ENCODE data around the gene SEC16A. TPM values are rescaled to one million over a fixed set of nuclear protein-coding genes. Genes with fewer than 3 reads are reported as not detected.

The SEC16A gene
- total and polyA plus RNA-seq, 3 experiments from 2014 or later, result 42.9 to 78.0 (median 75.5) TPM

DNA sequence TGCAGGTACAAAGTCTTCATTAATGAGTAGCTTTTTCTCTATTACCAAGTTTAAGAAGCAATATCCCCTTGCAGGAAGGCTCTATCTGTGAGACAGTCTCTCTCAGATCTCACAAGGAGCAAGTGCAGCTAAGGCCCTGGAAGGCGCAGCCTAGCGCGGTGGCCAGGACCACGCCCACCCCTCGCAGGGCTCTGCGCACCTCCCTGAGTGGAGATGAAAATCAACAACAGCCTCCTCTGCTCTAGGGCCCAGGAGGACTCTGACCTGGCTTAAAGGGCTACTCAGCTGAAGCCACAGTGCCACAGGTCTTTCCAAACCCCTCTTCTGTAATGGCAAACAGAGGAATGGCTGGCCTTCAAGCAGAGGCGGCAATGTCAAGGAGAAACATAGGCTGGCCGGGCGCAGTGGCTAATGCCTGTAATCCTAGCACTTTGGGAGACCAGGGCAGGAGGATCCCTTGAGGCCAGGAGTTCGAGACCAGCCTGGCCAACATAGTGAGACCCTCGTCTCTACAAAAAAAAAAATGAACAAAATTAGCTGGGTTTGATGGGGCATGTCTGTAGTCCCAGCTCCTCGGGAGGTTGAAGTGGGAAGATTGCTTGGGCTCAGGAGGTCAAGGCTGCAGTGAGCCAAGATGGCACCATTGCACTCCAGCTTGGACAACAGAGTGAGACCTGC, 11.9 kb downstream of the SEC16A start:
- H3K9me3 Mint-ChIP-seq, result no peaks in the 10 kb centered on the region
- POLR2A ChIA-PET, result interaction anchor here (0.6 kb wide), 1 partner anchor 70 kb away, joined by 3 read pairs; no protein-coding TSS in a partner anchor

DNA sequence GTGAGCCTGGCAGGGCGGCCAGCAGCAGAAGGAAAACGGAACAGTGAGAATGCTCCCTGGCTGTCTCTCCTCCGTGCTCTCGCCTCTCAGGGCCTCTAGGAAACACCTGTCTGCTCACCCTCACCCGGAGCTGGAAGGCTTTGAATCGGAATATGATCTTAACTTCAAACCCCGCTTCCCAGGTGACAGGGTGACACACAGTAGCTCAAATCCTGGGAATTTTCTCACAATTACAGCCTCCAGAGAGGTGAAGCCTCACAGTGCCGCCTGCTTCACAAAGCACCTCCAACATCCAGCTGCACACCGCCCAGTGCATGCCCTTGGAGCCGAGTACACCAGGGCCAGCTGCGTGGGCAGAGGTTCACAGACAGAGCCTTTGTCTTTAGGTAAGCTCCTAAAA, 12.5 kb downstream of the SEC16A start:
- H3K27me3 ChIP-seq (ENCODE audit: insufficient read depth, low read length, poor library complexity, severe bottlenecking), result no peaks in the 10 kb centered on the region
- H3K27me3 Mint-ChIP-seq, result no peaks in the 10 kb centered on the region
- H3K4me1 Mint-ChIP-seq, result peaks cover 0 to 10% (median 2%) of the 10 kb centered on the region in 3 donors
- ChIA-PET POLR2A (no interaction called here), CTCF (interaction anchor here (0.7 to 1.5 kb wide), 2 partner anchors 13 to 30 kb away, joined by 3 to 4 read pairs; no protein-coding TSS in a partner anchor)
- peak overlapping the region in 2 of 8 donors; percentile 72 to 79 for H3K27ac Mint-ChIP-seq
- no peak for DNase-seq
- no peak overlapping the region for H3K4me3 Mint-ChIP-seq
- no peaks in the 10 kb centered on the region for H3K4me1 ChIP-seq (ENCODE audit: insufficient read depth, low read length)
- H3K9me3 Mint-ChIP-seq, result no peaks in the 10 kb centered on the region
- H3K27ac ChIP-seq (ENCODE audit: low read depth, low read length), result no peak overlapping the region
- H3K9me3 ChIP-seq (ENCODE audit: low read length), result no peaks in the 10 kb centered on the region
- H3K36me3 Mint-ChIP-seq, result peaks cover 0 to 94% (median 5%) of the 10 kb centered on the region in 3 donors
- H3K4me3 ChIP-seq (ENCODE audit: low read length), result no peak overlapping the region
- H3K36me3 ChIP-seq (ENCODE audit: insufficient read depth, low read length), result peaks cover 92% of the 10 kb centered on the region

More for the DNA sequence above, 11.9 kb downstream of the SEC16A start:
- Histone ChIP-seq H3K27me3 (ENCODE audit: insufficient read depth, low read length, poor library complexity, severe bottlenecking) (no peaks in the 10 kb centered on the region), H3K4me1 (ENCODE audit: insufficient read depth, low read length) (no peaks in the 10 kb centered on the region), H3K36me3 (ENCODE audit: insufficient read depth, low read length) (peaks cover 92% of the 10 kb centered on the region), H3K9me3 (ENCODE audit: low read length) (no peaks in the 10 kb centered on the region), H3K27ac (ENCODE audit: low read depth, low read length) (no peak overlapping the region), H3K4me3 (ENCODE audit: low read length) (no peak overlapping the region)
- H3K36me3 Mint-ChIP-seq, result peaks cover 3 to 94% (median 8%) of the 10 kb centered on the region in 3 donors
- no peak overlapping the region for H3K4me3 Mint-ChIP-seq
- H3K27ac Mint-ChIP-seq, result no peak overlapping the region
- CTCF ChIA-PET, result interaction anchor here (0.7 to 1.5 kb wide), 3 partner anchors 10 to 31 kb away, joined by 3 to 4 read pairs (median 3); no protein-coding TSS in a partner anchor
- no peaks in the 10 kb centered on the region for H3K27me3 Mint-ChIP-seq
- no peak for DNase-seq
- peaks cover 0 to 10% (median 2%) of the 10 kb centered on the region in 3 donors for H3K4me1 Mint-ChIP-seq

DNA sequence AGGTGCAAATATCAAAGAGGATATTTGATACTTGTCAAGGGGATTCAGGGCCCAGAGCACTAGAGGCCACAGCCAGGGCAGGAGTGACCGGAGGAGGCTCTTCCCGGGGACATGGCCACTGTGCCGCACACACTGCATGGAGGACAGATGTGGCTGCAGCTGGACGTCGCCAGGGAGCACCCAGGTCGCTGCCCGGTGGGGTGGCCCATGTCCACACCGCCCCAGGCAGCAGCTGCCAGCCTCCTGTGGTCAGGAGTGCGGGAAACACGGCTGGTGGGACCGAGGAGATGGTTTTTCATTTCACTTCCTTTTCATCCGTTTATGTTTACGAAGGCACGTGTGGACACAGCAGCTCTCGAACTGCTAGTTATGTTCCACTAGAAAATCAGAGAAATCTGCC, 15.1 kb downstream of the SEC16A start:
- H3K36me3 ChIP-seq (ENCODE audit: insufficient read depth, low read length), result peaks cover 91% of the 10 kb centered on the region
- ChIA-PET CTCF (no interaction called here), POLR2A (no interaction called here)
- H3K4me3 ChIP-seq (ENCODE audit: low read length), result no peak overlapping the region
- H3K27ac ChIP-seq (ENCODE audit: low read depth, low read length), result no peak overlapping the region
- H3K36me3 Mint-ChIP-seq, result peaks cover 0 to 95% (median 7%) of the 10 kb centered on the region in 3 donors
- DNase-seq, result no peak
- no peaks in the 10 kb centered on the region for H3K4me1 ChIP-seq (ENCODE audit: insufficient read depth, low read length)
- peaks cover 0 to 4% (median 0%) of the 10 kb centered on the region in 3 donors for H3K4me1 Mint-ChIP-seq
- no peak overlapping the region for H3K27ac Mint-ChIP-seq
- H3K9me3 ChIP-seq (ENCODE audit: low read length), result no peaks in the 10 kb centered on the region
- H3K27me3 Mint-ChIP-seq, result no peaks in the 10 kb centered on the region
- H3K4me3 Mint-ChIP-seq, result no peak overlapping the region
- H3K27me3 ChIP-seq (ENCODE audit: insufficient read depth, low read length, poor library complexity, severe bottlenecking), result no peaks in the 10 kb centered on the region
- H3K9me3 Mint-ChIP-seq, result no peaks in the 10 kb centered on the region

DNA sequence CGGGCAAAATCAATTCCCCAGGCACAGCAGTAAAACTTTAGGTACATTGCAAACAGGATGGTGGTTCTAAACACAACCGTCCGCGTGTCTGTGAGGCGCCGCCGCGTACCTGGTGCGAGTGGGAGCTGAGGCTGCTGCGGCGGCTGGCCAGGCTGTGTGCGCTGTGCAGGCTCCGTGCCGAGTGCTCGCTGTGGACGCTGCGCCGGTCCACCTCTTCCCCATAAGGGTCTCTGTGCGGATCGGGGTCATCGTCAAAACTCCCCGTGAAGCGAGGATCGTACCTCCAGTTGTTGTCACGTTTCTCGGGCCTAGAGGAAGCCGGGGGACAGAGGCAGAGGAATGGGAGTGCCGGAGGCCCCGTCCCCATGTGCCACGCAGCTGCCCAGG, 16.7 kb downstream of the SEC16A start:
- POLR2A ChIA-PET, result no interaction called here

DNA sequence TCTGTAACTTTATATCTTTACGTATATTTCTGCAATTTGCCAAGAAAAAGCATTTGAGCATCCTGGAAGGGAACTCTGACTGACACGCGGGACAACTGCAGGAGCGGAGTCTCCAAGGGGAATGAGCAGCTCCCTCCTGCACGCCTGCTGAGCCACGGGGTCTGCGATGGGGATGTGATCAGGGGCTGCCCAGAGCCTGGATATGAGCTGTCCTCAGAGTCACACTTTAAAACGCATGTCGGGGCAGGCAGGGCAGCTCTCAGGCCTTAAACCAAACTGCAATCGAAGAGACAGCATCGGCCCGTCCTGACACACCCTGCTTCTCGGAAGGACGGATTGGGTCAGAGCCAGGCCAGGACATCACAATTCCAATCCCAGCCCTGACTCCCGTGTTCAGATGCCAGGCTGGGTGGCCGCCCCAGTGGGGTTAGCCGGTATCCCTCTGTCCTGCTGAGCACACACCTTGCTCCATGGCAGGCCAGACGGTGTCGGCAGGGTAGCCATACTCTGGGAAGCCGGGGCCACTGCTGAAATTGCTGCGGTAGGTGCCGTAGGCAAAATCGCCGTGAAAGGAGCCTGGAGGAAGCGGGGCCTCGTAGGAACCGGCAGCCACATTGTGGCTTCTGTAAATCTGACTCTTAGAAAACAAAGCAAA, 17.2 kb downstream of the SEC16A start:
- Mint-ChIP-seq H3K27me3 (no peaks in the 10 kb centered on the region), H3K4me3 (no peak overlapping the region), H3K27ac (peak overlapping the region in 1 of 8 donors; percentile 79), H3K4me1 (peaks cover 0 to 4% (median 0%) of the 10 kb centered on the region in 3 donors), H3K36me3 (peaks cover 0 to 94% (median 12%) of the 10 kb centered on the region in 3 donors), H3K9me3 (no peaks in the 10 kb centered on the region)
- H3K4me3 ChIP-seq (ENCODE audit: low read length), result no peak overlapping the region
- H3K36me3 ChIP-seq (ENCODE audit: insufficient read depth, low read length), result peaks cover 86% of the 10 kb centered on the region
- CTCF ChIA-PET, result interaction anchor here (1.2 kb wide), 1 partner anchor 102 kb away, joined by 3 read pairs; the partner anchor contains the start of gene DNLZ
- H3K9me3 ChIP-seq (ENCODE audit: low read length), result no peaks in the 10 kb centered on the region
- DNase-seq, result no peak
- H3K4me1 ChIP-seq (ENCODE audit: insufficient read depth, low read length), result no peaks in the 10 kb centered on the region
- no peak overlapping the region for H3K27ac ChIP-seq (ENCODE audit: low read depth, low read length)
- POLR2A ChIA-PET, result no interaction called here
- H3K27me3 ChIP-seq (ENCODE audit: insufficient read depth, low read length, poor library complexity, severe bottlenecking), result no peaks in the 10 kb centered on the region

More for the DNA sequence above, 16.7 kb downstream of the SEC16A start:
- DNase-seq, result no peak
- Histone ChIP-seq H3K9me3 (ENCODE audit: low read length) (no peaks in the 10 kb centered on the region), H3K27ac (ENCODE audit: low read depth, low read length) (no peak overlapping the region), H3K4me3 (ENCODE audit: low read length) (no peak overlapping the region), H3K36me3 (ENCODE audit: insufficient read depth, low read length) (peaks cover 84% of the 10 kb centered on the region), H3K27me3 (ENCODE audit: insufficient read depth, low read length, poor library complexity, severe bottlenecking) (no peaks in the 10 kb centered on the region), H3K4me1 (ENCODE audit: insufficient read depth, low read length) (no peaks in the 10 kb centered on the region)
- Mint-ChIP-seq H3K4me3 (no peak overlapping the region), H3K27ac (no peak overlapping the region), H3K4me1 (peaks cover 0 to 4% (median 0%) of the 10 kb centered on the region in 3 donors), H3K27me3 (no peaks in the 10 kb centered on the region), H3K36me3 (peaks cover 0 to 94% (median 12%) of the 10 kb centered on the region in 3 donors), H3K9me3 (no peaks in the 10 kb centered on the region)
- CTCF ChIA-PET, result interaction anchor here (1.2 kb wide), 1 partner anchor 102 kb away, joined by 3 read pairs; the partner anchor contains the start of gene DNLZ

DNA sequence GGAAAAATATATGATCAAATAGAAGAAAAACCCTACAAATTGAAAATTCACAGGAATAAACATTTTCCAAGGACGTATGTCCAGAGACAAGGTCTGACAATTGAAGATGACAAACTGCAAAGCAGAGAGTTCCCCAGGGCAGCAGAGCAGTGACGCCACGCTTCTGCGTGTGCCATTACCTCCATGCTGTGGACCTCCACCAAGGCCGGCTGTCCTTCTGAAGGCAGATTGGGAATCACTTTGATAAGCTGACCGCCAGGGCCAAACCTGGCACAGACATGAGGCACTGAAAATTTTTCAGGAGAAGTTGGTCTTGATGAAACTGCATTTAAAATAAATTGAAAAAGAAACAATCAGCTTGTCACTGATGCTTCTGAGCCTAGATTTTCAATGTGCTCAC, 18.6 kb downstream of the SEC16A start:
- peaks cover 80% of the 10 kb centered on the region for H3K36me3 ChIP-seq (ENCODE audit: insufficient read depth, low read length)
- no peaks in the 10 kb centered on the region for H3K27me3 Mint-ChIP-seq

DNA sequence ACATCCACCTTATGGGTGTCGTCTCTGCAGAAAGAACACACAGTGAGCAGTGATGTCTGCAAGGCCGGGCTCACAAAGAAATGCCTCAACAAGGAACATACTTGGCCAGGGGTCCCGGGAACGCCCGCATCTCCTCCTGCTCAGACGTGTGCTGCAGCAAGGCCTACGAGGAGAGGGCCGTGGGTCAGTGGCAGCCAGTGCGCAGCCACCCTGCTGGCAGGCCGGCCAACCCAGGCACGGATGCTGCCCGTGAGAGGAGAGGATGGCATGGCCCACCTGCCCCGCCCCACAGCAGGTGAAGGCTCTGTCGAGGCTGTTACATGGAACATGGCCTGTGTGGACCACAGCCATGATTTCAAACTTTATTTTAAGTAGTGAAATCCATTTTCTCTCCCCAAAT, 19.3 kb downstream of the SEC16A start:
- no peak overlapping the region for H3K4me3 Mint-ChIP-seq
- no peaks in the 10 kb centered on the region for H3K9me3 Mint-ChIP-seq
- DNase-seq, result no peak
- no peak overlapping the region for H3K27ac ChIP-seq (ENCODE audit: low read depth, low read length)
- no peaks in the 10 kb centered on the region for H3K27me3 Mint-ChIP-seq
- no peaks in the 10 kb centered on the region for H3K9me3 ChIP-seq (ENCODE audit: low read length)
- H3K4me1 Mint-ChIP-seq, result no peaks in the 10 kb centered on the region
- POLR2A ChIA-PET, result interaction anchor here (0.6 kb wide), 1 partner anchor 37 kb away, joined by 3 read pairs; no protein-coding TSS in a partner anchor
- peaks cover 4 to 89% (median 16%) of the 10 kb centered on the region in 3 donors for H3K36me3 Mint-ChIP-seq
- no peaks in the 10 kb centered on the region for H3K4me1 ChIP-seq (ENCODE audit: insufficient read depth, low read length)
- peaks cover 79% of the 10 kb centered on the region for H3K36me3 ChIP-seq (ENCODE audit: insufficient read depth, low read length)
- H3K27ac Mint-ChIP-seq, result no peak overlapping the region
- H3K27me3 ChIP-seq (ENCODE audit: insufficient read depth, low read length, poor library complexity, severe bottlenecking), result no peaks in the 10 kb centered on the region
- no peak overlapping the region for H3K4me3 ChIP-seq (ENCODE audit: low read length)
- CTCF ChIA-PET, result no interaction called here

More for the DNA sequence above, 18.6 kb downstream of the SEC16A start:
- H3K27ac ChIP-seq (ENCODE audit: low read depth, low read length), result no peak overlapping the region
- no peaks in the 10 kb centered on the region for H3K9me3 Mint-ChIP-seq
- DNase-seq, result no peak
- peak overlapping the region in 1 of 8 donors; percentile 37 for H3K27ac Mint-ChIP-seq
- H3K4me3 ChIP-seq (ENCODE audit: low read length), result no peak overlapping the region
- H3K4me1 Mint-ChIP-seq, result no peaks in the 10 kb centered on the region
- no peaks in the 10 kb centered on the region for H3K4me1 ChIP-seq (ENCODE audit: insufficient read depth, low read length)
- H3K9me3 ChIP-seq (ENCODE audit: low read length), result no peaks in the 10 kb centered on the region
- H3K4me3 Mint-ChIP-seq, result no peak overlapping the region
- ChIA-PET CTCF (interaction anchor here (1.0 kb wide), 1 partner anchor 63 kb away, joined by 3 read pairs; no protein-coding TSS in a partner anchor), POLR2A (no interaction called here)
- H3K27me3 ChIP-seq (ENCODE audit: insufficient read depth, low read length, poor library complexity, severe bottlenecking), result no peaks in the 10 kb centered on the region
- peaks cover 0 to 89% (median 12%) of the 10 kb centered on the region in 3 donors for H3K36me3 Mint-ChIP-seq

DNA sequence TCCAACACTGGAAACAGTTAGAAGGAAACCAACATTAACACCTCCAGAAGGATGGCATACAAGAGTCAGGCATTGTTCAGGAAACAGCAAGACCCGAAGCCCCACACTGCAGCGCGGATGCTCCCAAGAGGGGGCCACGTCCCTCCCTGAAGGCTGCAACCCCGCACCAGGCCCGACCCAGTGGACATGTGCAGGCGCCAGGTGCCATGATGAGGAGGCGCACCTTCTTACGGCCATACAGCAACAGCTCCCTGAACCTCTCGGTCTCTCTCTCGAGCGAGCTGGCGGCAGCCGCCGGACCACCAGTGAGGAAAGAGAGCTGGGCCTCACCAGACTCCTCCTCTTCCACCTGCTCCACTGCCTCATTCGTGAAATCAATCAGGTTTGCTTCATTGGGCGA, 20.2 kb downstream of the SEC16A start:
- H3K36me3 Mint-ChIP-seq, result peaks cover 4 to 89% (median 16%) of the 10 kb centered on the region in 3 donors
- Histone ChIP-seq H3K27me3 (ENCODE audit: insufficient read depth, low read length, poor library complexity, severe bottlenecking) (no peaks in the 10 kb centered on the region), H3K4me1 (ENCODE audit: insufficient read depth, low read length) (no peaks in the 10 kb centered on the region), H3K4me3 (ENCODE audit: low read length) (no peak overlapping the region), H3K27ac (ENCODE audit: low read depth, low read length) (no peak overlapping the region), H3K9me3 (ENCODE audit: low read length) (no peaks in the 10 kb centered on the region), H3K36me3 (ENCODE audit: insufficient read depth, low read length) (peaks cover 75% of the 10 kb centered on the region)
- CTCF ChIA-PET, result no interaction called here
- no peak overlapping the region for H3K4me3 Mint-ChIP-seq
- H3K9me3 Mint-ChIP-seq, result no peaks in the 10 kb centered on the region
- DNase-seq, result no peak
- no peaks in the 10 kb centered on the region for H3K4me1 Mint-ChIP-seq
- H3K27ac Mint-ChIP-seq, result no peak overlapping the region
- POLR2A ChIA-PET, result no interaction called here
- no peaks in the 10 kb centered on the region for H3K27me3 Mint-ChIP-seq

All from CD8-positive, alpha-beta memory T cell (primary cell).